BJ (cell line): ENCODE data around the gene C3orf22. TPM values are rescaled to one million over a fixed set of nuclear protein-coding genes. Genes with fewer than 3 reads are reported as not detected.

Source experiments
- CTCF ChIA-PET: fragments of 350-600 bp; formaldehyde crosslinking; extraction: SDS; loops from one replicate; lab custom pipeline; 2021; ENCODE audit warnings: antibody characterized with exemption, inconsistent platforms; lab: Yijun Ruan, JAX
- POLR2A ChIA-PET: fragments of 300-600 bp; sonication (Branson Sonifier 250); formaldehyde crosslinking; extraction: SDS; loops from one replicate; lab custom pipeline; 2021; ENCODE audit warnings: antibody characterized with exemption; lab: Charles Lee
- DNase-seq: peaks from one replicate; pipeline ENCODE4 v3.0.0-alpha.2; 2011; ENCODE audit warnings: low read depth
- H3K27me3 ChIP-seq: 2 replicates; pipeline ENCODE4 v1.6.0; 2011; ENCODE audit warnings: low read length; ENCODE audit not compliant: control insufficient read depth, insufficient read depth
- H3K36me3 ChIP-seq: 2 replicates; pipeline ENCODE4 v1.5.1; 2011; ENCODE audit warnings: low read length; ENCODE audit not compliant: control insufficient read depth, insufficient read depth
- H3K4me3 ChIP-seq: 2 replicates; pipeline ENCODE4 v1.5.1; 2011; ENCODE audit warnings: low read depth, mild to moderate bottlenecking, control low read depth, low read length
- polyA plus RNA-seq: library from polyadenylated mRNA; depleted of rRNA; stranded (reverse); fragments of >200 nt; gene quantifications from 2 replicates; pipeline ENCODE4 v1.2.3, GENCODE V29; 2011
- TF ChIP-seq, protein P1 (sequence below): IDR thresholded peaks from 2 replicates; pipeline ENCODE4 v1.5.1; 2011; ENCODE audit warnings: low read depth, mild to moderate bottlenecking, control low read depth, inconsistent platforms, low read length, moderate library complexity; ENCODE audit not compliant: insufficient read depth

Gene C3orf22
- polyA plus RNA-seq, 1 experiment, result not detected

- Histone ChIP-seq H3K27me3 (peaks cover 14% of the 10 kb centered on the region), H3K36me3 (no peaks in the 10 kb centered on the region), H3K4me3 (no peak overlapping the region)
- TF ChIP-seq, protein P1, sequence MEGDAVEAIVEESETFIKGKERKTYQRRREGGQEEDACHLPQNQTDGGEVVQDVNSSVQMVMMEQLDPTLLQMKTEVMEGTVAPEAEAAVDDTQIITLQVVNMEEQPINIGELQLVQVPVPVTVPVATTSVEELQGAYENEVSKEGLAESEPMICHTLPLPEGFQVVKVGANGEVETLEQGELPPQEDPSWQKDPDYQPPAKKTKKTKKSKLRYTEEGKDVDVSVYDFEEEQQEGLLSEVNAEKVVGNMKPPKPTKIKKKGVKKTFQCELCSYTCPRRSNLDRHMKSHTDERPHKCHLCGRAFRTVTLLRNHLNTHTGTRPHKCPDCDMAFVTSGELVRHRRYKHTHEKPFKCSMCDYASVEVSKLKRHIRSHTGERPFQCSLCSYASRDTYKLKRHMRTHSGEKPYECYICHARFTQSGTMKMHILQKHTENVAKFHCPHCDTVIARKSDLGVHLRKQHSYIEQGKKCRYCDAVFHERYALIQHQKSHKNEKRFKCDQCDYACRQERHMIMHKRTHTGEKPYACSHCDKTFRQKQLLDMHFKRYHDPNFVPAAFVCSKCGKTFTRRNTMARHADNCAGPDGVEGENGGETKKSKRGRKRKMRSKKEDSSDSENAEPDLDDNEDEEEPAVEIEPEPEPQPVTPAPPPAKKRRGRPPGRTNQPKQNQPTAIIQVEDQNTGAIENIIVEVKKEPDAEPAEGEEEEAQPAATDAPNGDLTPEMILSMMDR, result no peak
- CTCF ChIA-PET, result interaction anchor here (0.9 to 2.2 kb wide), 4 partner anchors 11 to 1000 kb away, joined by 3 to 6 read pairs (median 4); no protein-coding TSS in a partner anchor
- POLR2A ChIA-PET, result no interaction called here
- DNase-seq, result no peak
These were observed 14.0 kb downstream of the C3orf22 start for GRCh38 chr3:126544596-126545281.

GRCh38 chr3:126543457-126544061, 15.2 kb downstream of the C3orf22 start:
- Histone ChIP-seq H3K27me3 (peaks cover 14% of the 10 kb centered on the region), H3K4me3 (no peak overlapping the region), H3K36me3 (no peaks in the 10 kb centered on the region)
- no peak for DNase-seq
- TF ChIP-seq, protein P1, result no peak
- CTCF ChIA-PET, result interaction anchor here (1.3 to 2.2 kb wide), 2 partner anchors 12 to 1001 kb away, joined by 4 to 6 read pairs; no protein-coding TSS in a partner anchor
- POLR2A ChIA-PET, result no interaction called here

GRCh38 chr3:126542340-126543241, 16.1 kb downstream of the C3orf22 start:
- Histone ChIP-seq H3K4me3 (no peak overlapping the region), H3K27me3 (peaks cover 11% of the 10 kb centered on the region), H3K36me3 (no peaks in the 10 kb centered on the region)
- DNase-seq, result no peak
- ChIA-PET CTCF (no interaction called here), POLR2A (no interaction called here)
- TF ChIP-seq, protein P1, result no peak

DNA sequence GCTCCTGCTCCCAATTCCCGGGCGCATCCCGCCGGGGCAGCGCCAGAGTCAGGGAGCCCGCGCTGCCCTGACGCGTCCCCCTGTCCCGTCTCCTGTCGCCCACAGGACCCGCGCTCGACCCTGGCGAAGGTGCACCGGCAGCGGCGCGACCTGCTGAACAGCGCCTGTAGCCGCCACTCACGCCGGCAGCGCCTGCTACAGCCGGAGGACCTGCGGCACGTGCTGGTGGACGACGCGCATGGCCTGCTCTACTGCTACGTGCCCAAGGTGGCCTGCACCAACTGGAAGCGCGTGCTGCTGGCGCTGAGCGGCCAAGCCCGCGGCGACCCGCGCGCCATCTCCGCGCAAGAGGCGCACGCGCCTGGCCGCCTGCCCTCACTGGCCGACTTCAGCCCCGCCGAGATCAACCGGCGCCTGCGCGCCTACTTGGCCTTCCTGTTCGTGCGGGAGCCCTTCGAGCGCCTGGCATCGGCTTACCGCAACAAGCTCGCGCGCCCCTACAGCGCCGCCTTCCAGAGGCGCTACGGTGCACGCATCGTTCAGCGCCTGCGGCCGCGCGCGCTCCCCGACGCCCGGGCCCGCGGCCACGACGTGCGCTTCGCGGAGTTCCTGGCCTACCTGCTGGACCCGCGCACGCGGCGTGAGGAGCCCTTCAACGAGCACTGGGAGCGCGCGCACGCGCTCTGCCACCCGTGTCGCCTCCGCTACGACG, 16.9 kb downstream of the C3orf22 start:
- ChIA-PET CTCF (no interaction called here), POLR2A (no interaction called here)
- Histone ChIP-seq H3K4me3 (no peak overlapping the region), H3K36me3 (no peaks in the 10 kb centered on the region), H3K27me3 (peaks cover 11% of the 10 kb centered on the region)
- TF ChIP-seq, protein P1, result no peak
- no peak for DNase-seq
